Astrocyte of the spinal cord (primary cell): Measurements from ENCODE around the gene CDHR2.

ENCODE experiments used
- DNase-seq: peaks from one replicate; pipeline ENCODE4 v3.0.0; 2011; ENCODE audit warnings: low read depth, low spot score
- H3K4me3 ChIP-seq: 2 replicates; pipeline ENCODE4 v1.5.1; 2011; ENCODE audit warnings: low read depth, mild to moderate bottlenecking, low read length, moderate library complexity
- in situ Hi-C: cut with HindIII; loops from 2 replicates; pipeline ENCODE4 v1.10.0; 2017; ENCODE audit warnings: low sequenced_read_pairs
- TF ChIP-seq, protein P1 (sequence below): IDR thresholded peaks from 2 replicates; pipeline ENCODE4 v1.5.1; 2012; ENCODE audit warnings: low read depth, mild to moderate bottlenecking, low read length, inconsistent platforms

The CDHR2 gene, protein sequence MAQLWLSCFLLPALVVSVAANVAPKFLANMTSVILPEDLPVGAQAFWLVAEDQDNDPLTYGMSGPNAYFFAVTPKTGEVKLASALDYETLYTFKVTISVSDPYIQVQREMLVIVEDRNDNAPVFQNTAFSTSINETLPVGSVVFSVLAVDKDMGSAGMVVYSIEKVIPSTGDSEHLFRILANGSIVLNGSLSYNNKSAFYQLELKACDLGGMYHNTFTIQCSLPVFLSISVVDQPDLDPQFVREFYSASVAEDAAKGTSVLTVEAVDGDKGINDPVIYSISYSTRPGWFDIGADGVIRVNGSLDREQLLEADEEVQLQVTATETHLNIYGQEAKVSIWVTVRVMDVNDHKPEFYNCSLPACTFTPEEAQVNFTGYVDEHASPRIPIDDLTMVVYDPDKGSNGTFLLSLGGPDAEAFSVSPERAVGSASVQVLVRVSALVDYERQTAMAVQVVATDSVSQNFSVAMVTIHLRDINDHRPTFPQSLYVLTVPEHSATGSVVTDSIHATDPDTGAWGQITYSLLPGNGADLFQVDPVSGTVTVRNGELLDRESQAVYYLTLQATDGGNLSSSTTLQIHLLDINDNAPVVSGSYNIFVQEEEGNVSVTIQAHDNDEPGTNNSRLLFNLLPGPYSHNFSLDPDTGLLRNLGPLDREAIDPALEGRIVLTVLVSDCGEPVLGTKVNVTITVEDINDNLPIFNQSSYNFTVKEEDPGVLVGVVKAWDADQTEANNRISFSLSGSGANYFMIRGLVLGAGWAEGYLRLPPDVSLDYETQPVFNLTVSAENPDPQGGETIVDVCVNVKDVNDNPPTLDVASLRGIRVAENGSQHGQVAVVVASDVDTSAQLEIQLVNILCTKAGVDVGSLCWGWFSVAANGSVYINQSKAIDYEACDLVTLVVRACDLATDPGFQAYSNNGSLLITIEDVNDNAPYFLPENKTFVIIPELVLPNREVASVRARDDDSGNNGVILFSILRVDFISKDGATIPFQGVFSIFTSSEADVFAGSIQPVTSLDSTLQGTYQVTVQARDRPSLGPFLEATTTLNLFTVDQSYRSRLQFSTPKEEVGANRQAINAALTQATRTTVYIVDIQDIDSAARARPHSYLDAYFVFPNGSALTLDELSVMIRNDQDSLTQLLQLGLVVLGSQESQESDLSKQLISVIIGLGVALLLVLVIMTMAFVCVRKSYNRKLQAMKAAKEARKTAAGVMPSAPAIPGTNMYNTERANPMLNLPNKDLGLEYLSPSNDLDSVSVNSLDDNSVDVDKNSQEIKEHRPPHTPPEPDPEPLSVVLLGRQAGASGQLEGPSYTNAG (N-terminal part only)

DNA sequence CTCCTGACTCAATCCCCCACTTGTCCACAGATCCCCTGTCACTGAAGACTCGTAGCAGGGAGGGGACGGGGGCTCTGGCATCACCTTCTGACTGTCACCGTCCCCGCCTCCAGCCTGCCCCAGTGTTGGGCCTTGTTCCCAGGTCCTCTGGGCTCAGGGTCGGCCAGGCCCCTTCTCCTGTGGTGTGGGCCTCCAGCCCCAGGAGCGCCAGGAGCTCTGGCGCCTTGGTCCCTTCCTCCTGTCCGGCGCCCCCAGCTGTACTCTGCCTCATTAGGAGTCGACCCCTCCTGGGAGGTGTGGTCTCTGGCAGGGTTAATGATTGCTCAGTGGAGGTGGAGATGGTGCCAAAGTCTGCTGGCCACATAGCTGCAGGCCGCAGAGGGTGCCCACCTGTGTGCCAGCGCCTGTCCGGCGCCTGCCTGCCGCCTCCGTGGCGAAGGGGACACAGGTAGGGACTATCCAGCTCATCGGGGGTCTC lies at the start of gene CDHR2:
Gene CDHR2 (plus strand): TSS at position 376 of the 478 bp plus-strand sequence. CDS start 16,011 bp downstream, outside the sequence.
- TF ChIP-seq, protein P1, sequence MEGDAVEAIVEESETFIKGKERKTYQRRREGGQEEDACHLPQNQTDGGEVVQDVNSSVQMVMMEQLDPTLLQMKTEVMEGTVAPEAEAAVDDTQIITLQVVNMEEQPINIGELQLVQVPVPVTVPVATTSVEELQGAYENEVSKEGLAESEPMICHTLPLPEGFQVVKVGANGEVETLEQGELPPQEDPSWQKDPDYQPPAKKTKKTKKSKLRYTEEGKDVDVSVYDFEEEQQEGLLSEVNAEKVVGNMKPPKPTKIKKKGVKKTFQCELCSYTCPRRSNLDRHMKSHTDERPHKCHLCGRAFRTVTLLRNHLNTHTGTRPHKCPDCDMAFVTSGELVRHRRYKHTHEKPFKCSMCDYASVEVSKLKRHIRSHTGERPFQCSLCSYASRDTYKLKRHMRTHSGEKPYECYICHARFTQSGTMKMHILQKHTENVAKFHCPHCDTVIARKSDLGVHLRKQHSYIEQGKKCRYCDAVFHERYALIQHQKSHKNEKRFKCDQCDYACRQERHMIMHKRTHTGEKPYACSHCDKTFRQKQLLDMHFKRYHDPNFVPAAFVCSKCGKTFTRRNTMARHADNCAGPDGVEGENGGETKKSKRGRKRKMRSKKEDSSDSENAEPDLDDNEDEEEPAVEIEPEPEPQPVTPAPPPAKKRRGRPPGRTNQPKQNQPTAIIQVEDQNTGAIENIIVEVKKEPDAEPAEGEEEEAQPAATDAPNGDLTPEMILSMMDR = no peak
- DNase-seq = no peak
- in situ Hi-C loops = no loop called here
- no peak within 1 kb of the TSS for H3K4me3 ChIP-seq

DNA sequence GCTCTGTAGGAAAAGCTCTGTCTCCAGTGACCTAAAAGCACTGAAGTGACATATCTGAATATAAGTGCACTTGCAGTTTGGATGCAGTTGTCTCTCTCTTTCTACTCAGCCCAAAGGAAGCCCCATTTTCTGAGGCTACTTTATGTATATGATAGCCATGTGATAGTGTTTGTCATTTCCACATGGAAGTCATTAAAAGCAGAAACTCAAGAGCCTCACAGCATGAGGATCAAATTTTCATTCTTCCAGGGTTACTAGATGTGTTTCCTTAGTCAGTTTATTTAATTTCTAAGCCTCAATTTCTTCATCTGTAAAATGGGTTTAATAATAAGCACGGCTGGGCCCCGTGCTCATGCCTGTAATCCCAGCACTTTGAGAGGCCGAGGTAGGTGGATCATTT lies 48.6 kb upstream of the CDHR2 start:
- DNase-seq = no peak

DNA sequence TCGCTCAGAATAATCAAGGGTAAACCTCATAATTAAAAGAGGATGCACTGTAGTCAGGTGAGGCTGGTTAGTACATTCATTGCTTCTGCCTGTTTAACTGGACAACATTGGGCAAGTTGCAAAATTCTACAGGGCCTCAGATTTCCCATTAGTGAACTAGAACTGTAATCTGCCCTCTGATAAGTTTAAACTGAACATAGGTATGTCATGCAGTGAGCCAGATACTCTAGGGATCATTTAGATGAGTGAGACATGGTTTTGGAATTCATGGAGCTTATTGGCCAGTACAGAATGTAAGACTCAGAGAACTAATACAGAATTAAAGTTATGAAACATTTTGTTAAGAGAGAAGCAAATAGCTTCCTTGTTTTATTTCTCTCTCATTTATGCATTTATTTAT lies 47.8 kb upstream of the CDHR2 start:
- TF ChIP-seq, protein P1 = no peak
- no peak overlapping the region for H3K4me3 ChIP-seq
- peak; percentile 58 for DNase-seq

More for the DNA sequence above, 48.6 kb upstream of the CDHR2 start:
- TF ChIP-seq, protein P1 = no peak
- in situ Hi-C loops = no loop called here
- H3K4me3 ChIP-seq = no peak overlapping the region

DNA sequence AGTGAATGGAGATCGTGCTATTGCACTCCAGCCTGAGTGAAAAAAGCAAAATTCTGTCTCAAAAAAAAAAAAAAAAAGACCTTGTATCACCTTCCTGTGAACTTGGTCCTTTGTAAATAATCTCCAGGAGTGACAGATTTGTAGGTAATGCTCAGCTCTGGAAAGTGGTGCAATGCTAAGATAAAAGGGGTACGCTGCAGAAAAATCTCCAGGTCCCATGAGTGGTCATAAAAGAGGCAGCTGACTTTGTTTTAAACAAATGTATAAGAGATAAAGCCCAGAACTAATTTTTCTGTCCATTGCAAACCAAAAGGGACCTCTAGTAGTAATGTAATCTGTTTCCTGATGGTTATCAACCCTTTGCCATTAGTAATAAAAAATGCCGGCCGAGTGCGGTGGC lies 45.6 kb upstream of the CDHR2 start:
- TF ChIP-seq, protein P1 = no peak
- DNase-seq = no peak
- in situ Hi-C loops = no loop called here
- H3K4me3 ChIP-seq = no peak overlapping the region

More for the DNA sequence above, 47.8 kb upstream of the CDHR2 start:
- in situ Hi-C loops = no loop called here

DNA sequence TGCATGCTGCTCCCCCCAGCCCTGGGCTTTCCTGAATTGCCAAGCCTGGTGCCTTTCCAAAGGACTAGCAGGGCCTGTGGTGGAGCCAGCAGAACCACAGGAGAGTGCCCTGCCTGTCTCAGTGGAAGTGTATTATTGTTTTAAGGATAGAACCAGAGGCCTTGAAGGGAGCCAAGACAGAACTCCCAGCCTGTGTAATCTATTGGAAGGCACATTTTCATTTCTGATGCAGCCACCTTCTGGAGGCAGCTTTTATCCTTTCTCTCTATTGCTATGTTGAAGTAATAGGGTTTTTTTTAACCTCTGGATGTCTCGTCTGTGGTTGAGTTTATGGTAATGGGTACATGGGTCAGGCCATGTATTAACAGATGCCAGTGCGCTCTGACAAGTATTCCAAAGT lies 41.2 kb upstream of the CDHR2 start:
- TF ChIP-seq, protein P1 = no peak
- no peak for DNase-seq
- in situ Hi-C loops = no loop called here
- no peak overlapping the region for H3K4me3 ChIP-seq

DNA sequence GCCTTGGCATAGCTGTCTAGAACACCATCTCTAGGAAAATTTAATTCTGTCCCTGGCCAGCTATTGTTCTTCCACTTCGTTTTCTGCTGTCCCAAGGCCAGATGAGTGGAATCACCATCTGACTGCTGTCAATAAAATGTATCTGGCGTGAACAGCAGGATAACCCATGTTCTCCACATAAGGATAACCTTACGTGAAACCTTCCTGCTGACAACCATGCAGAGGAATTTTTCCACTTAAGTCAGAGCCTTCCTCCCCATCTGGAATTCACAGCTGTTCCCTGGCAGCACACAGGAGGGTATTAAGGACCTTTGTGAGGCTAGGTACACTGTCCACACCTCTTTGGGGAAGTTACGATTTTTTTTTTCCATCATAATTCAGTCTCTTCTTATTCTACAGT lies 40.5 kb upstream of the CDHR2 start:
- no peak overlapping the region for H3K4me3 ChIP-seq
- no peak for DNase-seq
- in situ Hi-C loops = no loop called here
- TF ChIP-seq, protein P1 = no peak
